ENCODE results near the gene EML2. TPM values are rescaled to one million over a fixed set of nuclear protein-coding genes. Genes with fewer than 3 reads are reported as not detected.
"Not testable (repeated sequence)": the region's sequence is repeated elsewhere in the genome, so short reads cannot be mapped to it uniquely, and the experiment has no call there.

Gene EML2
- total RNA-seq: 43.3 TPM

GRCh38 chr19:45638930-45639729, at the start of gene EML2:
Gene EML2 (minus strand): TSS chr19:45639397. CDS start chr19:45639376, 21 bp downstream.
- ATAC-seq: peak; percentile 41
- DNase-seq (ENCODE audit: low spot score): peak; percentile 67
- intact Hi-C loops (cut with DNase I): no loop called here

- ATAC-seq (no peak), DNase-seq (ENCODE audit: low spot score) (no peak)
- intact Hi-C loops (cut with DNase I): no loop called here
These were observed 48.4 kb upstream of the EML2 start for GRCh38 chr19:45687599-45687998.

DNA sequence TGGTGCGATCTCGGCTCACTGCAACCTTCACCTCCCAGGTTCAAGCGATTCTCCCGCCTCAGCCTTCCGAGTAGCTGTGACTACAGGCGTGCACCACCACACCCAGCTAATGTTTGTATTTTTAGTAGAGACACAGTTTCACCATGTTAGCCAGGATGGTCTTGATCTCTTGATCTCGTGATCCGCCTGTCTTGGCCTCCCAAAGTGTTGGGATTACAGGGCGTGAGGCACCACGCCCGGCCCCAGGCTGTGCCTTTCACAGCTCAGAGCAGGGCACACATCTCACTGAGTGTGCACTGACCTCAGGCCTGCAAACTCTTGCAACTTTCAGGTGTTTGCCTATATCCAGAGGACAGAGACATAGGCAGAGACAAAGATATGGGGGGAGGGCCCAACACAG, 45.8 kb upstream of the EML2 start:
- ATAC-seq; intact Hi-C loops (cut with DNase I); DNase-seq (ENCODE audit: low spot score): not testable (repeated sequence)

DNA sequence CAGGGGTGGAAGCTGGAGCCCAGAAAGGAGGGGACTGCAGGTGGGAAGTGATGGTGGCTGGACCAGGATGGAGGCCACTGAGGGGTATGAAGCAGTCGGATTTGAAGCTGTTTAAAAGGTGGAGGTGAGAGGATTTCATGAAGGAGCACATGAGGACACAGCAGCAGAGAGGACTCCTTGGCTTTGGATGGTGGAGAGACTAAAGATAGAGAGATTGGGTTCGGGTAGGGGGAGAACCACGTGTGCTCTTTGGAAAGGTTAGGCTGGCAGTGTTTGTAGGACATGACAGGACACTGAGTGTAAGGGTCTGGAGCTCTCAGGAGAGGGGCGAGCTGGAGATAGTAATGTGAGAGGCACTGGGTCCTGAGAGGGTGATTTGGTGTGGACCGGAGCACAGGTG, 43.7 kb upstream of the EML2 start:
- DNase-seq (ENCODE audit: low spot score) (no peak), ATAC-seq (no peak)
- intact Hi-C loops (cut with DNase I): no loop called here

DNA sequence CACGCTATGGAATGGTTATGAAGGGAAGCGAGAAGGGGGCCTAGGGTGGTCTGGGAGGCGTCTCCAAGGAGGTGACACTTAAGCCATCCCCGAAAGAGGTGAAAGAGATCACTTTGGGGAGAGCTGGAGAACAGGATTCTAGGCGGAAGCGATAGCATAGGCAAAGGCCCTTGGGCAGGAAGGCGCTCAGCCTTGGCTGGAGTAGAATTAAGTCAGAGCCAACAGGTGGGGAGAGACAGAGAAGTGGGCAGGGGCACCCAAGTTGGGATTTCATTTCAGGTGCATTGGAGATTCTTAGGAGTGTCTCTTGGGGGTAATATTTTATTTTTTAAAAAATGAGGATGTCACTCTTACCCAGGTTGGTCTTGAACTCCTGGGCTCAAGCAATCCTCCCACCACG, 42.9 kb upstream of the EML2 start:
- intact Hi-C loops (cut with DNase I): no loop called here
- ATAC-seq (no peak), DNase-seq (ENCODE audit: low spot score) (no peak)

GRCh38 chr19:45681391-45682015, 42.3 kb upstream of the EML2 start:
- intact Hi-C loops (cut with DNase I): no loop called here
- ATAC-seq (peak; percentile 85), DNase-seq (ENCODE audit: low spot score) (peak; percentile 86)

- intact Hi-C loops (cut with DNase I): no loop called here
- ATAC-seq (peak; percentile 12), DNase-seq (ENCODE audit: low spot score) (no peak)
These were observed 38.4 kb upstream of the EML2 start for GRCh38 chr19:45677351-45678230.

GRCh38 chr19:45676851-45677263, 37.7 kb upstream of the EML2 start:
- intact Hi-C loops (cut with DNase I): no loop called here
- peak; percentile 19 for ATAC-seq
- no peak for DNase-seq (ENCODE audit: low spot score)

- intact Hi-C loops (cut with DNase I): no loop called here
- DNase-seq (ENCODE audit: low spot score) (no peak), ATAC-seq (no peak)
These were observed 35.7 kb upstream of the EML2 start for GRCh38 chr19:45674946-45675345.

DNA sequence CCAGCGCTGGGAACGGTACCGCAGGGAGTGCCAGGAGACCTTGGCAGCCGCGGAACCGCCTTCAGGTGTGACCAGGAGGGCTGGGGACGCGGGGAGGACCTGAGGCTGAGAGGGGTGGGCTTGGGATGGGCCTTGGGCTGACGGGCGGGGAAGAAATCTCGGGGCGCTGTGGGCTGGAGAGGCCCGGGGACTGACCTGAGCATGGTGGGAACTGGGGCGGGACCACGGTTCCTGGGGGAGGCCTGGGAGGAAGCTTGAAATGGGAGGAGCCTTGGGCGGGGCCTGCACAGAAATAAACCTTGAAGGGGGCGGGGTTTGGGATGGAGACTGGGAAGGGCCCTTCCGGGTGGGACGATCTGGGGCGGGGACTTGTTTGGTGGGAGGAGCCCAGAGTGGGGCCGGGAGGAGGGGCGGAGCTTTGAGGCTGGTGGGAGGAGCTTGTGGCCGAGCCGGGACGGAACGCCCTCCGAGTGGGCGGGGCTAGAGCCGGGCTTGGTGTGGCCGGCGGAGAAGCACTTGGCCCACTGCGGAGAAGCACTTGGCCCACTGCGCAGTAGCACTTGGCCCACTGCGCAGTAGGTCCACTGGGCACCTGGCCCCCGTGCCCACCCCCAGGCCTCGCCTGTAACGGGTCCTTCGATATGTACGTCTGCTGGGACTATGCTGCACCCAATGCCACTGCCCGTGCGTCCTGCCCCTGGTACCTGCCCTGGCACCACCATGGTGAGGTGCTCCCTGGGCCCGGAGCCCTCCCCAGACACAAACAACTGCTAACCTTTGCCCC, 31.7 kb upstream of the EML2 start:
- DNase-seq (ENCODE audit: low spot score) (peak; percentile 74), ATAC-seq (peak; percentile 43)
- intact Hi-C loops (cut with DNase I): no loop called here

- no peak for DNase-seq (ENCODE audit: low spot score)
- ATAC-seq: no peak
- intact Hi-C loops (cut with DNase I): no loop called here
These were observed 29.2 kb upstream of the EML2 start for GRCh38 chr19:45668342-45668871.

DNA sequence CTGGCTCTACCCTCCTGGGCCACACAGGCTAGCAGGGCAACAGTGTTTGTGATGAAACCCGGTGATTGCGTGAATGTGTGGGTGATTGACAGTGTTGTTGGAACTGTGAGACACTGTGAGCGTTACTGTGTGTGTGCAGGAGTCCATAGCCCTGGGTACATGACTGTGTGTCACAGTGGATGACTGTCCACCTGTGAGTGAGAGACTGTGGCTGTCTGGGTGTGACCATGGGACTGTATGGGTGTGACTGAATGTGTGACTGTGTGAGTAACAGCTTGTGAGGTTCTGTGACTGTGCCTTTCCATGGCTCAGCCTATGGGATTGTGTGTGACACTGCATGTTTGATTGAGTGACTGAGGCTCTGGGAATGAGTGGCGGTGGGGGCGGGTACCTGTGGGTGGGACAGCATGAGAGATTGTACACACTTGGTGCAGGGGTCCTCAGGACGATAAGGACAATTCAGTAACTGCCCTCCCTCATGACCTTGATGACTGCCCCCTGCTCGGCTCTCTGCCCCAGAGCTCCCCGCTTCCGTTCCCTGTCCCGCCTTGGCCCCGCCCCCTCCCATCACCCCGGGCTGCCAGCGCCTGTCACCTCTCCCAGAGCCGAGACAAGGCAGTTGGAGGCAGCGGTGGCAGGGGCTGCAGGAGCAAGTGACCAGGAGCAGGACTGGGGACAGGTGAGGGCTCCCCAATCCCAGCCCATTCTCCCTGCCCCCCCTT, 28.6 kb upstream of the EML2 start, which contains the start of gene GIPR:
Gene GIPR, plus strand, starts transcription at position 602 of the 722 bp plus-strand sequence. CDS start 1,300 bp downstream, outside the sequence.
- intact Hi-C loops (cut with DNase I): no loop called here
- ATAC-seq (peak; percentile 18), DNase-seq (ENCODE audit: low spot score) (no peak)

DNA sequence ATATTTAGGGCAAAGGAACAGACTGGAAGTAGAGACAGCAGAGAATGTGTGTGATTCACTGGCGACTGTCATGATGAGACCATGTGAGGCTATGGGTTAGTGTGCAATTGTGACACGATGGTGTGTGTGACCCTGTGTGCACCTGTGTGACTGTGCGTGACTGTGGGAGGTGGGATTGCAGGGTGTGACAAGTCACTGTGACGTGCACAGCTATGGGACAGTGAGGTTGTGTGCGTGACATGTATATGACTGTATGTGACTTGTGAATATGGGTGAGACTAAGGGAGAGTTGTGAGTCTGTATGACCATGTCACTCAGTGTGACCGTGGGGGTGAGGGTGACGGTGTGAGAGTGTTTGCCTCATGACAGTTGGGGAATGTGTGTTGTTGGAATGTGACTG, 25.4 kb upstream of the EML2 start:
- intact Hi-C loops (cut with DNase I): loop anchor here (5.0 kb wide), 1 partner anchor 1703 kb away; no protein-coding TSS in a partner anchor
- no peak for ATAC-seq
- DNase-seq (ENCODE audit: low spot score): no peak

DNA sequence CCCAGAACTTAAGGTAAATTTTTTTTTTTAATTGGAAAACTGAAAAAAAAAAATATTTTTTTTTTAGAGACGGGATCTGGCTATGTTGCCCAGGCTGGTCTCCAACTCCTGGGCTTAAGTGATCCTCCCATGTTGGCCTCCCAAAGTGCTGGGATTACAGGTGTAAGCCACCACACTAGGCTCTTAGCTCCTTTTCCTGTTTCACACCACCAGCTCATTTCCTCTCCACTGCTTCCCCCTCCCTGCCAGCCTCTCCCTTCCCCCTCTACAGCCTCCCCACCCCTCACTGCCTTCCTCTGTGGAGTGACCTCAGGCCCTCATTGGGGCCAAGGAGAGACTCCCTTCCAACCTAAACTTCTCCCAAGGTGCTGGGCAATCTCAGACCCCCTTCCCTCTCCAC, 24.6 kb upstream of the EML2 start:
- ATAC-seq (no peak), DNase-seq (ENCODE audit: low spot score) (no peak)
- intact Hi-C loops (cut with DNase I): loop anchor here (5.0 kb wide), 1 partner anchor 1704 kb away; no protein-coding TSS in a partner anchor

DNA sequence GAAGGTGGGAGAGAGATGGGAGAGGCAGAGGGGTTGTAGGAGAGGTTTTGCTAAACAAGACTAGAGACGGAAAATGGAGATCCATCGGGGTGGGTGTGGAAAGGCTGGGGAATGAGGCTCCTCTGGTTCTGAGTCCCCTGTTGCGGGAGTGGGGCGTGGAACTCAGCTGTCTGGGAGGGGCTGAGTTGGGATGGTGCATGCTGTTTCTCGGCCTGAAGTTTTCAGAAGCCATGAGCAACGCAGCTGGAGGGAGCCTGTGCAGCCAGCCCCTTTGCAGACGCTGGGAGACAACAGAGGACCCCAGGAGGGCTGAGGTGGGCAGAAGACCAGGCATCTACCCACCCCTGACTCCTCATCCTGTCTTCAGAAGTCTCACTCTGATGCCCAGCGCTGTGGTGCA, 21.4 kb upstream of the EML2 start:
- intact Hi-C loops (cut with DNase I): loop anchor here (5.0 kb wide), 1 partner anchor 1707 kb away; no protein-coding TSS in a partner anchor
- DNase-seq (ENCODE audit: low spot score) (no peak), ATAC-seq (no peak)

GRCh38 chr19:45659096-45659729, 20.0 kb upstream of the EML2 start:
- no peak for ATAC-seq
- DNase-seq (ENCODE audit: low spot score): no peak
- intact Hi-C loops (cut with DNase I): no loop called here

DNA sequence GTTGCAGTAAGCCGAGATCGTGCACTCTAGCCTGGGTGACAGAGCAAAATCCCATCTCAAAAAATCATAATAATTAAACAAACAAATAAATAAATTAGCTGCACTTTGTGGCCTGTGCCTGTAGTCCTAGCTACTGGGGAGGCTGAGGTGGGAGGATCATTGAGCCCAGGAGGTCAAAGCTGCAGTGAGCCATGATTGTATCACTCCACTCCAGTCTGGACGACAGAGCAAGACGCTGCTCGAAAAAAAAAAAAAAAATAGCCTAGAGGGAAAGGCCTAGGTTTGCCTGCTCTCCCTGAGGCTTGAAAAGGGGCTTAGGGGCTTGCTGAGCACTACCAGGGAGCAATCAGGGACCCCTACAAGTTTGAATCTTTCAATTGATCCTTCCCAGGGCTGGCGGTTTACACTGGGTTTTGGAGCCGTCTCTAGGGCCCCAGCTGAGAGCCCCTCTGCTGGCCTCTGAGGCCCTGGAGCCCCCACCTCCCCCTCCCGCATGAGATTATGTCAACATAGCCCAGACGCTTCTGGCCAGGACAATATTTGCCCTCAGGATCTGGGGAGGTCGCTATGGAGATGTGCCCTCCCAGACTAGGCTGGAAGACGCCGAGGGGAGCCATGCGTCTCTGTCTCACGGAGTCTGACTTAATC, 18.4 kb upstream of the EML2 start:
- ATAC-seq (no peak), DNase-seq (ENCODE audit: low spot score) (no peak)
- intact Hi-C loops (cut with DNase I): no loop called here

All from sciatic nerve (tissue), 2 donors.